NB4 (cell line): ENCODE measurements around the gene MTHFD1L.

ENCODE experiments used
- CTCF ChIP-seq: IDR thresholded peaks from one replicate; pipeline ENCODE4 v1.5.1; 2012; ENCODE audit warnings: low read depth, low read length
- MAX ChIP-seq: IDR thresholded peaks from 2 replicates; pipeline ENCODE4 v1.6.1; 2011; ENCODE audit warnings: low read depth, low read length

- no peak for TF ChIP-seq CTCF
- TF ChIP-seq MAX = no peak
Observed at GRCh38 chr6:151057061-151057460, 191.6 kb downstream of the MTHFD1L start.
